LNCaP clone FGC (cell line): ENCODE measurements around the gene LPP.

Source experiments
- DNase-seq: peaks from one replicate; pipeline ENCODE4 v3.0.0-alpha.2; 2011; ENCODE audit warnings: low read depth
- H3K4me3 ChIP-seq: 2 replicates; pipeline ENCODE4 v1.5.1; 2011; ENCODE audit warnings: mild to moderate bottlenecking, low read depth, low read length, control low read depth
- TF ChIP-seq, protein P1 (sequence below): IDR thresholded peaks from 2 replicates; pipeline ENCODE4 v1.5.1; 2012; ENCODE audit warnings: mild to moderate bottlenecking; ENCODE audit not compliant: control insufficient read depth, insufficient read depth; ENCODE audit errors: extremely low read depth

Gene LPP

DNA sequence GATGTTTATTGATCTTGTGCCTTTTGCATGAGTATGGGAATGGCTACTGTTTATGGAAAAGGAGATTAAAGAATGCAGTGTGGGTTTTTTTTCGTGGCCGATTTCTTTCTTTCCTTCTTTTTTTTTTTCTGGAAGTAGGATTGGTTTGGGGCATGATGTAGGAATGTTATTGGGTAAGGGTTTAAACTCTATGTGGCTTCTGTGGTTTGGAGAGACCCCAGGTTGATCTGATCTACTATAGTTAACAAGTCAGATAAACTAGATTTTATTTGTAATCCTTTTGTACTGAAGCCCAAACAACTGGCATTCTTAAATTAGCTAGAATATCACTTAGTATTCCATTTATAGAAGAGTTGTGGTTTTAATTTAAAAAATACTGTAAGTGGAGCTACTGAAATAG lies 304.8 kb downstream of the LPP start:
- TF ChIP-seq, protein P1, sequence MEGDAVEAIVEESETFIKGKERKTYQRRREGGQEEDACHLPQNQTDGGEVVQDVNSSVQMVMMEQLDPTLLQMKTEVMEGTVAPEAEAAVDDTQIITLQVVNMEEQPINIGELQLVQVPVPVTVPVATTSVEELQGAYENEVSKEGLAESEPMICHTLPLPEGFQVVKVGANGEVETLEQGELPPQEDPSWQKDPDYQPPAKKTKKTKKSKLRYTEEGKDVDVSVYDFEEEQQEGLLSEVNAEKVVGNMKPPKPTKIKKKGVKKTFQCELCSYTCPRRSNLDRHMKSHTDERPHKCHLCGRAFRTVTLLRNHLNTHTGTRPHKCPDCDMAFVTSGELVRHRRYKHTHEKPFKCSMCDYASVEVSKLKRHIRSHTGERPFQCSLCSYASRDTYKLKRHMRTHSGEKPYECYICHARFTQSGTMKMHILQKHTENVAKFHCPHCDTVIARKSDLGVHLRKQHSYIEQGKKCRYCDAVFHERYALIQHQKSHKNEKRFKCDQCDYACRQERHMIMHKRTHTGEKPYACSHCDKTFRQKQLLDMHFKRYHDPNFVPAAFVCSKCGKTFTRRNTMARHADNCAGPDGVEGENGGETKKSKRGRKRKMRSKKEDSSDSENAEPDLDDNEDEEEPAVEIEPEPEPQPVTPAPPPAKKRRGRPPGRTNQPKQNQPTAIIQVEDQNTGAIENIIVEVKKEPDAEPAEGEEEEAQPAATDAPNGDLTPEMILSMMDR, result no peak
- DNase-seq, result no peak
- H3K4me3 ChIP-seq, result no peak overlapping the region

DNA sequence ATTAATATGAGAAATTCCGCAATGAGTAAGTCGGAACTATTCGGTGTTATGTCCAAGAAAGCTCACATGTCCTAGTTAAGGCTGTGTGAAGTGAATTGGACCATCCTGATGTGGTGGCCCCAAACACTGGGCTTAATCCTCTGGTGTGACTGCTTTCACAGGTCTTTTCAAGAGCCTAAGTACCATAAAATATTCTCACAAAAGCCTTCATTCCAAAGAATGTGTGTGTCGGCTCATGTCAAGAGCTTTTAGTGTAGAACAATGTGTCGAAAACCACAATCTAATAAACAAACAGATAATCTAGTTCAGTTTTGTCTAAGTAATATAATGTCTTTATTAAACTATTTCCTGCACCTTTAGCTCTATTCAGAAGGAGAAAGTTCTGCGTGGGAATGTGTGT lies 311.4 kb downstream of the LPP start:
- TF ChIP-seq, protein P1, result no peak
- H3K4me3 ChIP-seq, result no peak overlapping the region
- no peak for DNase-seq

DNA sequence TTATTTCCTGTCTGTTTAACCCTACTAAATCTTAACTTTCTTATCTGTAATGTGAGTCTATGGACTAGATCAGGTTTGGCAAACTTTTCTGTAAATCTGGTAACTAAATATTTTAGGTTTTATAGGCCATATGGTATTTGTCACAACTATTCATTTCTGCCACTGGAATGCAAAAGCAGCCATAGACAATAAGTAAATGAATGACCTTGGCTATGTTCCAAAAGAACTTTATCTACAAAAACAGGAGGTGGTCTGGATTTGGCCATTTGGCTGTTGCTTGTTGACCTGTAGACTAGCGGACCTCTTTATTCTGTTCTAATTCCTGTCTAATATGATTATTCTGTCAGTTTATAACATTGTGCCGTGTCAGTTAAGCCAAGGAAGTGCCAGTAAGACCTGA lies 314.2 kb downstream of the LPP start:
- DNase-seq, result no peak
- H3K4me3 ChIP-seq, result no peak overlapping the region
- TF ChIP-seq, protein P1, result no peak

DNA sequence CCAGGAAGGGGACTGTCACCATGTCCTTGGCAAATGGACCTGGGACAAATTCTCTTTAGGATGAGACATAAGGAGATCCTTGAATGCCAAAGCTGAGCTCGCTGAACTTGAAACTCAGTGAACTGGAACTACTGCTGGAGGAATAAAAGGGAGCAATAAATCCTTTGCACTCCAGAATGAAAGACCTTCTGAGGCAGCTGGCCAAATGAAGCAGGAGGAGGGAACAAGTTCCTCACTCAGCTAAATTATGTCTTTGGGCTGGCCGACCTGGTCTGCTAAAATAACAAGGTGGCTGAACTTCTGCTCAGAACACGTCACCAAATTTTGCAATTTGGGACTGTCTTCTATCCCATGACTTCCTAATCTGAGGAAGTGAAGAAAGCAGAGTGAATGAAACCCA lies 314.7 kb downstream of the LPP start:
- no peak overlapping the region for H3K4me3 ChIP-seq
- DNase-seq, result no peak
- TF ChIP-seq, protein P1, result no peak

DNA sequence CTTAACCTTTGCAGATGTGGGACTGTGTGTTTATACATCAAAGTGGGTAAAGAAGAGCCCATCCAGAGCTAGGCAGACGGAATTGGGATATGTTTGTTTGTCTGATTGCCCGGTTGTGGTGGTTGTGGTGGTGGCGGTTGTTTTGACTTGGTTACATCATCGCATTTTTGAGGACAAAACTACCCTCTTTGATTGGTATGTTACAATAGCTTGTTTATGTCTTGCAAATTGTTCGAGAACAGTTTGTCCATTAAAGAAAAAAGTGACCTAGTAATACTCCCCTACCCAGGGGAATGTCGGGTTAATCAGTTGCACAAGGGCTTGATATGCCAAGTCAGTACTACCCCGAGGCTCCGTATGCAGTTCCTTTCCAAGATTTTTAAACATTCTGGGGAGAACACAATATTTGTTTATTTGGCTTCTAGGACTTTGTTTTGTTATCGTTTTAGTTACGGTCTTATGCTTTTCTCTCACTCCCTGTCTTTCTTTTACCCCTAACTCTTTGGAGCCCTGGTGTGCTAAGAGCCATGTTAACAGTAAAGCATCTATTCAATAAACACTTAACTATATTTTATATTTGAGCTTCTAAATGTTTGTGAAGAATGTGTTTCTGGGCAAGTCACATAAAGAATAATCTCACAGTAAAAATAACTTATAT lies 315.4 kb downstream of the LPP start:
- DNase-seq, result no peak
- TF ChIP-seq, protein P1, result no peak
- H3K4me3 ChIP-seq, result no peak overlapping the region

DNA sequence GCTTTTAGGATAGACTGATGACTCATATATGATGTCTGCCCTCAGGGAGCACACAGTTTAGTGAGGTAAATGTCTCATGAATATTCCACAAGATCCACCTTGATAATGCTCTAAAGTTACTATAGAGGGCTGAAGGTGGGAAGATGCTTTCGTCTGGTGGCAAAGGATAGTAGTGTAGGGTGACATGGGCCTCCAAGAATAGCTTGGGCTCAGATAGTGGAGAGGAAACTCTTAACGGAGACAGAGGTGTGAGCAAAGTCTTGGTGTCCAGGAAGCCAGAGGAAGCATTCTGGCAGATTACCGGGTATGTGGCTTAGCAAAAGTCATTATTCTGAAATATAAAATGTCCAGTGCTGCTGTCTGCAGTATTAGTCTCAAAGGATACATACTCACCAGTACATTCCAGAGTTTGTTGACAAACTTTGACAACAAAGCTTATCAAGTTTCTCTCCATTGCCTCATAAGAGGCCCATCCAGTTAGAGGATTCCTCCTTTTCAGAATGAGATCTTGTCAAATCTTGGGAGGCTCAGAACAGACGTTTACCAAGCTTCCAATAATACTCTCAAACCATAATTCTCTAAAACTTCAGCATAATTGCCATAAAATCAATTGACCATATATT lies 316.7 kb downstream of the LPP start:
- TF ChIP-seq, protein P1, result no peak
- H3K4me3 ChIP-seq, result no peak overlapping the region
- DNase-seq, result no peak

DNA sequence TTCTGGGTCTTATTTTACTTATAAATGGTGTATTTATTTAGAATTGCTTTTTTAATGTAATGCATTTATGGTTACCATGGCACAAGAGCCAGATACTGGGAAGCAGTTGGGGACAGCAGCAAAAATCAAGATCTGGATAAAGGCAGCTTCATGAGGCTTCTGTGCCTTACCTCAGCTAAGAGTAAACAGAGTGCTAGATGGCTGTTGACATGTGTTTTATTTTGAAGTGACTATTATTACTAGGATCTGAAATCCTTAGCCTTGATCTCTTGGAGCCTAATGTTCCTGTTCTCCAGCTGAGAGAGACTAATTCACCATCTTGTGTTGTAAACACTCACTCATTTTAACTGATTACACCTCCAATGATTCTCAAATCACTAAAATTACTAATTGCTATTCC lies 317.8 kb downstream of the LPP start:
- no peak overlapping the region for H3K4me3 ChIP-seq
- TF ChIP-seq, protein P1, result no peak
- no peak for DNase-seq
